HG03280 (cell line): ENCODE results near the gene AMZ1.
"Not testable (repeated sequence)": the region's sequence is repeated elsewhere in the genome, so short reads cannot be mapped to it uniquely, and the experiment has no call there.

Experiments used
- ATAC-seq: cut with Tn5 transposase; IDR thresholded peaks from one replicate; pipeline ENCODE4 v1.9.1; 2021; ENCODE audit warnings: mild to moderate bottlenecking, moderate library complexity; ENCODE audit not compliant: unreplicated experiment

AMZ1 gene

DNA sequence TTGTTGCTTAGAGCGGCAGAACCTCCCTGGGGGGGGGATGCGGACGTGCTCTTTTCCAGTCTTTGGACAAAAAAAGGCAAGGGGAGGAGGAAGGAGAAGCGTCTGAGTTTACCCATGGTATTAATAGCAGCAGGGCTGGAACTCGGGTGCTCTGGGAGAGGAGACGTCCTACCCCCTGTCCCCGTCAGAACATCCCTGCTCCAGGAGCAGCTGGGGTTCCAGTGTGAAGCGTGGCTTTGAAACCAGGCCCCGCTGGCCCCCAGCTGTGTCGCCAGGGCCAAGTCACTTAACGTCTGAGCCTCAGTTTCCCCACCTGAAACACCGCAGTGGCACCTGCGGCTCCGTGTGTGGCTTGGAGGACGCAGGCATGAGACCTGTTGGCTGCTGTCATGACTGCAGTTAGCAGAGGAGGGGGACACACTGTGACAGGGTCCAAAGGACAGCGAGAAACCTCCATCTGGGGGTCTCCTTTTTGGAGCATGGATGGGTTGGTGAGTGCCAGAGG lies 1.4 kb downstream of the AMZ1 start:
- ATAC-seq, result no peak

DNA sequence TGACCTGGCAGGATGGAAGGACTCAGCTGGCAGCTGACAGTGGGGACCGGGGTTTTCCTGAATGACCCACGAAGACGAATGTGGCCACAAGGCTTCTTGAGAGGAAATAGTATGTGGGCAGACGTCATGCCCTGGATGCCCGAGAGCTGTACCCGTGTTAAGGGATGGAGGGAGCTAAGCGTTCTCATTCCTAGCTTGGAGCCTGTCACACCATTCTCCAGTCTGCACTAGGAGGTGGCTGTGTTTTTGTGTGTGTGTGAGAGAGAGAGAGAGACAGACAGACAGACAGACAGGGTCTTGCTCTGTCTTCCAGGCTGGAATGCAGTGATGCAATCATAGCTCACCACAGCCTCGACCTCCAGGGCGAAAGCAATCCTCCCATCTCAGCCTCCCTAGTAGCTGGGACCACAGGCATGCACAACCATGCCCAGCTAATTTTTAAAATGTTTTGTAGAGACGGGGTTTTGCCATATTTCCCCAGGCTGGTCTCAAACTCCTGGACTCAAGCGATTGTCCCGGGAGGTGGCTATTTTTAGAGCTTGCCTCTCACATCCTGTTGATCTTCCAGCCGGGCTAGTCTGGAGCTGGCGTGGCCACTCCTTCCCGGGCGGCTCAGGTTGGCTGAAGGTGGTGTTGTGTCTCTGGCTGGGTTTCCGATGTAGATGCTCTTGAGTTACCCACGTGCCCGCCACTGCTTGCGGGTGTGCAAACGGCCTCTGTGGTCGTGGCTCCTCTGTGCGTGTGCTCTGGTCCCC lies 2.1 kb downstream of the AMZ1 start:
- ATAC-seq, result no peak

DNA sequence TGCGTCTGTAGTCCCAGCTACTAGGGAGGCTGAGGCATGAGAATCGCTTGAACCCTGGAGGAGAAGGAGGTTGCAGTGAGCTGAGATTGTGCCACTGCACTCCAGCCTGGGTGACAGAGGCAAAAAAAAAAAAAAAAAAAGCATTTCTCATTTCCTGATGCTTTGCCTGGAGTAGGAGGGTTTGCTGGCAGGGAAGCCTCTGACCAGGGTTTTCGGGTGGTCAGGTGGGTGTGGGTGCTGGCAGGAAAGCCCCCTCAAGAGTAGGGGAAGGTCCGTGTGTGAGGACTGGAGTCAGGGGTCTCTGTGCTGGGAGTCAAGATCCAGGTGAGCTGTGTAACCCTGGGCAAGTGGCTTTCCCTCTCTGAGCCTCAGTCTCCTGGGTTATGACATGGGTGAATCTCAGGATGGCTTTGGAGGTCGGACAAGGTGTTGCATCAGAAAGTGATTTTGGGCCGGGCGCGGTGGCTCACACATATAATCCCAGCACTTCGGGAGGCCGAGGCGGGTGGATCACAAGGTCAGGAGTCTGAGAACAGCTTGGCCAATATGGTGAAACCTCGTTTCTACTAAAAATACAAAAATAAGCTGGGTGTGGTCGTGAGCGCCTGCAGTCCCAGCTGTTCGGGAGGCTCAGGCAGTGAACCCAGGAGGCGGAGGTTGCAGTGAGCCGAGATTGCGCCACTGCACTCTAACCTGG lies 3.2 kb downstream of the AMZ1 start:
- no peak for ATAC-seq

DNA sequence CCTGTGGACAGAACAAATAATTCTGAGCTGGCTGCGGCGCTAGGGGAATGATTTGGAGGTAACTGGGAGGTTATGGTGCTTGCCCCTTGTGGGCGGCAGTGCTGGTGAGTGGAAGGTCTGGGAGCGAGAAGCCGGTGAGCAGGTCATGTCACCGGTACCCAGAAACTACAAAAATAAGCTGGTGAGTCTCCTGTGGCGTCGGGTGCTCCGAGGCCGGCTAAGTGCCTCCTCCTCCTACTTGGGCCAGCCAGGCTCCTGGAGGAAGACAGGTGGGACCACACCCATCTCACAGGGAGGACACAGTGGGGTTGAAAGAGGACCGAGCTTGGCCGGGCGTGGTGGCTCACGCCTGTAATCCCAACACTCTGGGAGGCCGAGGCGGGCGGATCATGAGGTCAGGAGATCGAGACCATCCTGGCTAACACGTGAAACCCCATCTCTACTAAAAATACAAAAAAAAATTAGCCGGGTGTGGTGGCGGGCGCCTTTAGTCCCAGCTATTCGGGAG lies 4.0 kb downstream of the AMZ1 start:
- not testable (repeated sequence) for ATAC-seq

DNA sequence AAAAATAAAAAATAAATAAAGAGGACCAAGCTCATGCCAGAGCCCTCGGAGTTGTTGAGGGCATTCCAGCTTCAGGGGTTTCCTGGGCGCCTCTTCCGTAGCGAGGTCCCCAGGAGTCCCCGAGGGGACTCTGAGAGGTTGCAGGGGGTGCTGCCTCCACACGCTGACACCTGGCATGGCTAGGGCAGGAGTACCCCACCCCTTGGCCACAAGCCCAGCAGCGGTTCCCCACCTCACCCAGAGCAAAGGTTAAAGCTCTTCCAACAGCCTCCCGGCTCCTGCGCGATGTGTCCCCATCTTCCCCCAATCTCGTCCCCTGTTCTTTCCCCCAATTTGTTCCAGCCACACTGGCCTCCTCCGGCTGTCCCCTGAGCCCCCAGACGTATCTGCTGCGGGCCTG lies 4.5 kb downstream of the AMZ1 start:
- no peak for ATAC-seq

DNA sequence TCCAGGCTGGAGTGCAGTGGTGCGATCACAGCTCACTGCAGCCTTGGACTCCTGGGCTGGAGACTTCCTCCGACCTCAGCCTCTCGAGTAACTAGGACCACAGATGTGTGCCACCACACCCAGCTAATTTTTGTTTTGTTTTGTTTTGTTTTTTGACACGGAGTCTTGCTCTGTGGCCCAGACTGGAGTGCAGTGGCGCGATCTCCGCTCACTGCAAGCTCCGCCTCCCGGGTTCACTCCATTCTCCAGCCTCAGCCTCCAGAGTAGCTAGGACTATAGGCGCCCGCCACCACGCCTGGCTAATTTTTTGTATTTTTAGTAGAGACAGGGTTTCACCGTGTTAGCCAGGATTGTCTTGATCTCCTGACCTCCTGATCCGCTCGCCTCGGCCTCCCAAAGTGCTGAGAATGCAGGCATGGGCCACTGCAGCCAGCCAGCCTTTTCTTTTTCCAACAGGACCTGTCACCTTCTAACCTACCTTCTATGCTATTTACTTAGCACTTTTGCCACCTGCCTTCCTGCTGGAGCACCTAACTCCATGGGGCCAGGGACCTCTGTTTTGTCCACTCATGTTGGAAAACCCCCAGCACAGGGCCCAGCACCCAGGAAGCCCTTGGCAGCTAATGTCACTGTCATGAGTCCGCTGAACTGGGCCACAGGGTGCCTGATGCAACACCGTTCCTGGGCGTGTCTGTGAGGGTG lies 5.6 kb downstream of the AMZ1 start:
- not testable (repeated sequence) for ATAC-seq

DNA sequence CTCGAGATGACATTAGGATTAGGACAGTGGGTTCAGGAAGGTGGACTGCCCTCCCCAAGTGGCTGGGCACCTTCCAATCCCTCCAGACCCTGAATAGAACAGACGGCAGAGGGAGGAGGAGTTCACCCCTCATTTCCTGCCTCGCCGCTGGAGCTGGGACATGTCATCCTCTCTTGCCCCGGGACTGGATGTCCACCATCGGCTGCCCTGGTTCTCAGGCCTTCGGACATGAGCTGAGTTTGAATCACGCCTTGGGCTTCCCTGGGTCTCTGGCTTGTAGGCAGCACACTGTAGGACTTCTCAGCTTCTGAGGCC lies 6.1 kb downstream of the AMZ1 start:
- not testable (repeated sequence) for ATAC-seq

DNA sequence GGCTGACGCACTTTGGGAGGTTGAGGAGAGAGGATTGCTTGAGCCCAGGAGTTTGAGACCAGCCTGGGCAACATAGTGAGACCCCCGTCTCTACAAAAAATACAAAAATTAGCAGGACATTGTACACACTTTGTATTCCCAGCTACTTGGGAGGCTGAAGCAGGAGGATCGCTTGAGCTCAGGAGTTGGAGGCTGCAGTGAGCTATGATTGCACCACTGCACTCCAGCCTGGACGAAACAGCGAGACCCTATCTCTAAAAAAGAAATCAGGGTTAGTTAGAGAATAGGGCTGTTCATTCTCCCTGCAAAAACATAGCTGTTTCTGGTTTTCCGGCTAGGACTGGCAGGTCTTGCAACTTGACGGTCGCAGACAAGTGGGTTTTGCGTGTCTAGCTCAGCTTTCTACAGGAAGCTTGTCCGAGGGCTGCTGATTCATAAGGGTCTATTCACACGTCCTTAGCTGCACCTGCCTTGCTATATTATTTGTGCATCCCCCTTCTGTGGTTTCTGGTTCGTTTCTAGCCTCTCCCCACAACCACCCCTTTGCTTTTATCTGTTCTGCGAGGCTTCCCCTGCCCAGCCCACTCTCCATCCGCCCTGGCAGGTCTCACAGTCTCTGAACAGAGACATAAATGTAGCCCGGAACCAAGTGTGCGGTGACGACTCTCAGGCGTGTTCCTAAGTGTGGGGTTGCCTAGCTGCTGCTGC lies 10.7 kb downstream of the AMZ1 start:
- peak; percentile 86 for ATAC-seq

DNA sequence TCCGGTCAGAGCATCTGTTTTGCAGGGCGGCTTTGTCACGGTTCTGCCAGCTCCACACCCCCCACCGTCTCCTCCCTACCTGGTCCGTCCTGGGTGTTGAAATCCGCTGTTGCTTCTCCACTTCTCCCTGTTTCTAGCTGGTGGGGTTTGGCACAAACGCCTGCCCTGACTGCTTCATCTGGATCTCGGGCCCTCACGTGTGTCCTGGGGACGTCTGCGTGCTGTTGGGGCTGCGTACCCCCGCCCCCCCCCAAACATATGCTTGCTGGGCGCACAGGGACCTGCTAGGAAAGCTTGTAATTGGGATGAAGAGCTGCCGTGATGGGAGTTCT lies 11.3 kb downstream of the AMZ1 start:
- no peak for ATAC-seq

DNA sequence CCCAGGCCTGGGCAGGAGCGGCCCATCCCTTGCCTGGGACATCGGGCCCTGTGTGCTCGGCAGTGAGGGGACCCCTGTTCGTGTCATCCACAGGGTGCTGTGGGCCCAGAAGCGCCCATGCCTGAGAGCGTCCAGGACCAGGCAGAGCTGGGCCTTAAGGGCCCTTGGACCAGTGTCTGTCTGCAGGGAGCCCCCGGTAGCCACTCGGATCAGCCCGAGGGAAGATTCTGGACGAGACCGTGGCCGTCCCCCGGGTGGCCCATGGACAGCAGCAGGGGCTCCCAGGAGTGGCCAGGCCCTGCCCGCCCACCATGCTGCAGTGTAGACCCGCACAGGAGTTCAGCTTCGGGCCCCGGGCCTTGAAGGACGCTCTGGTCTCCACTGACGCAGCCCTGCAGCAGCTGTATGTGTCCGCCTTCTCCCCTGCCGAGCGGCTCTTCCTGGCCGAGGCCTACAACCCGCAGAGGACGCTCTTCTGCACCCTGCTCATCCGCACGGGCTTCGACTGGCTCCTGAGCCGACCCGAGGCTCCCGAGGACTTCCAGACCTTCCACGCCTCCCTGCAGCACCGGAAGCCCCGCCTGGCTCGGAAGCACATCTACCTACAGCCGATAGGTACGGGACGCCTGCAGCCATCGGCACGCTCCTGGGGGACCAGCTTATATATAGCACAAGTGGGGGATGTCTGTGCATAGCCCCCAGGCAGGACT lies 12.3 kb downstream of the AMZ1 start:
- ATAC-seq, result no peak

DNA sequence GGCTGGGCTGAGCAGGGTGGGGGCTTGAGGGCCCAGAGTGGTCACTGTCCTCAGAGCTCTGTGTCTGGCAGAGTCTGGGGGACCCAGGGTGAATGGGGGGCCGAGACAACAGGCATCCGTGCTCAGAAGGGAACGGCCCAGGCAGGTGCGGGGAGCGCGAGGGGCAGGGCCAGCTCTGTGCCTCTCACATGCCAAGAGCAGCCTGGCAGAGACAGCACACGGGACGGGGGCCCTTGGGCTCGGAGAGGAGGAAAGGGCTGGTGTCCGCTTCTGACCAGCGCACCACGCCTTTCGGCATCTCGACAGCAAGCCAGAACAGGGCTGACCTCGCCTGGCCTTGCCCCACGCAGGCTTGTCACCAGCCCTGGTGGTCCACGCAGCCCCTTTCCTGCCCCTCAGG lies 13.4 kb downstream of the AMZ1 start:
- no peak for ATAC-seq

DNA sequence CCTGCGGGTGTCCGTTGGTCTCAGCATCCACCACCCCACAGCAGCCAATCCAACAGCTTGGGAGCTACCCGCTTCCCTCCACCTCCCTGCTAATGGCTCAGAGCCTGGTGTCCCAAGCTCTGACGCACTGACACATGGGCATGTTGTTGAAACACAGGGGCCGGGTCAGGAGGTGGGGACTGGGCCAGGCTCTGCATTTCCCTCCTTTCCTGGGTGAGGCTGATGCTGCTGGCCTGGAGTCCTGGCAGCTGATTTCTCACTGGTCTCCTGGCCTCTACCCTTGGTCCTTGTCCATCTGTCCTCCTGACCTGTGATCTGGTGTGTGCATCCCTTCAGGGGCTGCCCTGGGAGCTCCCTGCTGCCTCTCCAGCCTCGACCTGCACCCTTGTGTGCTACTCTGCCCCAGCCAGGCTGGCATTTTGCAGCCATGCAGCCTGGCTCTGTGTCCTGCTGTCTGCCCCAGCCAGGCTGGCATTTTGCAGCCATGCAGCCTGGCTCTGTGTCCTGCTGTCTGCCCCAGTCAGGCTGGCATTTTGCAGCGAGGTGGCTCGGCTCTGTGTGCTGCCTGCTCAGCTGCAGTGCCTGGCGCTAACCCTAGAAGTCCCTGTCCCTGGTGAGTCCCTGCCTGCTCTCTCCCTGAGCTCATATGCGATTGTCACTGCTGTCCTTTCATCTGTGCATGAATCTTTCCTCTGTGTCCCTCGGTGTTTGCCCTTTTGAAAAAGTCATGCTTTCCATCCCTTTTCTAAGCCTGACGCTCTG lies 14.0 kb downstream of the AMZ1 start:
- no peak for ATAC-seq

DNA sequence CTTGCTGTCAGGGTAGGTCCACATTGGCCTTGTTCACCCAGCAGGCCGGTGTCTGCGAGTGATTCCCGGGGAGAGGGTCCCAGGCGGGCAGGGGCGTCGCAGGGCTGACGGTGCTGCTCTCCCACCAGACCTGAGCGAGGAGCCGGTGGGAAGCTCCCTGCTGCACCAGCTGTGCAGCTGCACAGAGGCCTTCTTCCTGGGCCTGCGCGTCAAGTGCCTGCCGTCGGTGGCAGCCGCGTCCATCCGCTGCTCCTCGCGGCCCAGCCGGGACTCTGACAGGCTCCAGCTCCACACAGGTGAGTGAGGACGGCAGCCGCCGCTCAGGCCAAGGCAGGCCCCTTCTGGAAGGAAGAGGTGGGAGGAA lies 14.6 kb downstream of the AMZ1 start:
- no peak for ATAC-seq

DNA sequence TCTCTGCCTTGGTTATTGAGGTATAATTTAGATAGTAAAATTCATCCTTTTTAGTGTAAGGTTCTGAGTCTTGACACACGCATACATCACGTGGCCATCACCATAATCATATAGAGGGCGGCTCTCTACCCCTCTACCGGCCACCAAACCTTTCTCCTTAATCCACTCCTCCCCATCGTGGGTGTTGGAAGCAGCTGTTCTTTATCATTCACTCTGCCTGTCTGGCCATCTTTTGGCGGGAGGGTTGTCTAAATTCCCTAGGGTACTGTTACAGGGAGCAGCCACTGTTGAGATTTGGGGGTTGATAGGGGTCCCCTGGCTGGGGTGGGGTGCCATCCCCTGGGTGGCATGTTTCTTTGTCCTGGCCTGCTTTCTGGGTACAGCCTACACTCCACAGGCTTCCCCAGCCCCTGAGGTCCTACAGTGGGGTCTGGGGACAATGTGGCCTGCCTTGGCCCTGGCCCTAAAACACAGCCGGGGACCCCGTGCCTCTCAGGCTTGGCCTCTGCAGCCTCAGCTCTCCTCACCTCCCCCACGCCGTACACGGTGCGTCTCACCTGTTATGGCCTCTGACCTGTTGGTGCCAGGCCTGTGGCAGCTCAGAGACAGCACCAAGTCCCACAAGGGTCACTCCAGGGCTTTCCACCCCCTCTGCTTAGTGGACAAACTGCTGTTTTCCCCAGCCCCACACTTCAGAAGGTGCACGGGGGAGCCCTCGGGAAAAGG lies 17.5 kb downstream of the AMZ1 start:
- no peak for ATAC-seq

DNA sequence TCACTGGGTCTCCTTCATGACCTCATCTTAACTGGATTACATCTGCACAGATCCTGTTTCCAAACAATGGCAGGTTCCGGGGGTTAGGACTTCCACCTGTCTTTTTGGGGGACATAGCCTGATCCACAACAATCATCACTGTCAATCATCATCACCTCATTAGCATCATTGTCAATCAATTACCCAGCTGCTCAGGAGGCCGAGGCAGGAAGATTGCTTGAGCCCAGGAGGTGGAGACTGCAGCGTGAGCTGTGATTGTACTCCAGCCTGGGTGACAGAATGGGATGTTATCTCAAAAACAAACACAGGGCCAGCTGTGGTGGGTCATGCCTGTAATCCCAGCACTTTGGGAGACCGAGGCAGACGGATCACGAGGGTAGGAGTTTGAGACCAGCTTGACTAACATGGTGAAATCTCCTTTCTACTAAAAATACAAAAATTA lies 18.7 kb downstream of the AMZ1 start:
- ATAC-seq, result no peak

DNA sequence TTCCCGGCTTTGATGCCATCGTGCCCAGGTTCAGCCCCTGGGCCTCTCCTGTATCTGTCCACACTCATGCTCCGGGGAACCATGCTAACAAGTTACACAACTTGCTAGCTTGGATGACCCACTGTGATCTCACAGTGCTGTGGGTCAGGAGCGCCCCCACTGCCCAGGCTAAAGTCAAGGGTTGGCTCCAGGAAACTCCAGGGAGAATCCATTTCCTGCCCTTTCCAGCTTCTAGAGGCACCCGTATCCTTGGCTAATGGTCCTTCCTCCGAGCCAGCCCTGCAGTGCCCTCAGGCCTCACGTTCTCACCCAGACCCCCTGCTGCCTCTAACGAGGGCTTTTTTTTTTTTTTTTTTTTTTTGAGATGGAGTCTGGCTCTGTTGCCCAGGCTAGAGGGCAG lies 19.5 kb downstream of the AMZ1 start:
- no peak for ATAC-seq

DNA sequence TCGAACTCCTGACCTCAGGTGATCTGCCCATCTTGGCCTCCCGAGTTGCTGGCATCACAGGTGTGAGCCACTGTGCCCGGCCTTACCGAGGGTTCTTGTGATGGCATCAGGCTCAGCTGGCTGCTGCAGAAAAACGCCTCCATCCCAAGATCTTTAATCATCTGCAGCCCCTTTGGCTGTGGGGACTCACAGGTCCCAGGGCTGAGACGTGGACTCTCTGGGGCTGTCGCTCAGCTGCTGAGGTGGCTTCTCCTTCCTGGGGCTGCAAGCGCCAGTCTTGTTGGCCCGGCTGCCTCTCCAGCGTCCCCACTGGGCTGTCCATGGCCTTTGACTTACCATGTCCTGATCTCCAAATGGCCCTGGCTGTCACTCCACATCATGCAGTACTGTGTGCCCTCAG lies 20.0 kb downstream of the AMZ1 start:
- no peak for ATAC-seq

DNA sequence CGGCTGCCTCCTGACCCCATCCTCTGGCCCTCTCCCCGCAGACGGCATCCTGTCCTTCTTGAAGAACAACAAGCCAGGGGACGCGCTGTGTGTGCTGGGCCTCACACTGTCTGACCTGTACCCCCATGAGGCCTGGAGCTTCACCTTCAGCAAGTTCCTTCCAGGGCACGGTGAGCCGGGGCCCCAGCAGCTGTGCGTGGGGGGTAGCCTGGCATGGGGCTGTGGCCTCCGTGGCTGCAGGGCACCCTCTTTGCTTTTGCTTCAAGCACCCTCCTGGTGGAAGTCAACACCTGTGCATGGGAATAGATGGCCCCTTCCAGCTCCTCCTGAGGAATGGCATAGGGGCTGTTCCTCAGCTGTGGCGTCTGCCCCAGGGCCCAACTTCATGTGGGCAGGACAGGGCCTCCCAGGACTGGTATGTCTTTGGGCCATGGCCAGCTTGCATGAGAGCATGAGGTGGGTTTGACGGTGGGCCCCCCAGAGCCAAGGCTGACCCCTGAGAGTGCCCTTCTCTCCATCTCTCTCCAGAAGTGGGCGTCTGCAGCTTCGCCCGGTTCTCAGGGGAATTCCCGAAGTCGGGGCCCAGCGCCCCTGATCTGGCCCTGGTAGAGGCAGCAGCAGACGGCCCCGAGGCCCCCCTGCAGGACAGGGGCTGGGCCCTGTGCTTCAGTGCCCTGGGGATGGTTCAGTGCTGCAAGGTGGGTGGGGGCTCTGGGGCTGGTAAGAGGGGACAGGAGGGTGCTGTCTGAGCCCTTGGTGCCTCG lies 20.7 kb downstream of the AMZ1 start:
- no peak for ATAC-seq
